HL-60 (cell line): Measurements from ENCODE around the gene MBD3L5.

Experiments used
- GABPA ChIP-seq: IDR thresholded peaks from 2 replicates; pipeline ENCODE4 v1.6.1; 2012; ENCODE audit warnings: low read depth
- POLR2AphosphoS5 ChIP-seq: IDR thresholded peaks from 2 replicates; pipeline ENCODE4 v1.6.1; 2012; ENCODE audit warnings: low read depth
- TF ChIP-seq, protein P1 (sequence below): IDR thresholded peaks from one replicate; pipeline ENCODE4 v1.5.1; 2011; ENCODE audit warnings: low read length, control low read depth, inconsistent platforms; ENCODE audit not compliant: insufficient read depth

DNA sequence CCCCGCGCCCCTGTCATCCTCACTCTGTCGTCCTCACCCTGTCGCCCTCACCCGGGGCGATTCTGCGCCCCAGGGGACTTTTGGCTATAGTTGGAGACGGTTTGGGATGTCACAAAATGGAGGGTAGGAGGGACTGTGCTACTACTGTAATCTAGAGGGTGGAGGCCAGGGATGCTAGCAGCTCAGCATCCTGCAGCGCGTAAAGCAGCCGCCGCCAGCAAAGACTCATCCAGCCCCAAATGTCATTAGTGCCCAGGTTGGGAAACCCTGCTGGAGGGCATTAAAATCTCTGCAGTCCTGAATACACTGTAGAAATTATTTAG is 39.5 kb downstream of the MBD3L5 start:
- TF ChIP-seq, protein P1, sequence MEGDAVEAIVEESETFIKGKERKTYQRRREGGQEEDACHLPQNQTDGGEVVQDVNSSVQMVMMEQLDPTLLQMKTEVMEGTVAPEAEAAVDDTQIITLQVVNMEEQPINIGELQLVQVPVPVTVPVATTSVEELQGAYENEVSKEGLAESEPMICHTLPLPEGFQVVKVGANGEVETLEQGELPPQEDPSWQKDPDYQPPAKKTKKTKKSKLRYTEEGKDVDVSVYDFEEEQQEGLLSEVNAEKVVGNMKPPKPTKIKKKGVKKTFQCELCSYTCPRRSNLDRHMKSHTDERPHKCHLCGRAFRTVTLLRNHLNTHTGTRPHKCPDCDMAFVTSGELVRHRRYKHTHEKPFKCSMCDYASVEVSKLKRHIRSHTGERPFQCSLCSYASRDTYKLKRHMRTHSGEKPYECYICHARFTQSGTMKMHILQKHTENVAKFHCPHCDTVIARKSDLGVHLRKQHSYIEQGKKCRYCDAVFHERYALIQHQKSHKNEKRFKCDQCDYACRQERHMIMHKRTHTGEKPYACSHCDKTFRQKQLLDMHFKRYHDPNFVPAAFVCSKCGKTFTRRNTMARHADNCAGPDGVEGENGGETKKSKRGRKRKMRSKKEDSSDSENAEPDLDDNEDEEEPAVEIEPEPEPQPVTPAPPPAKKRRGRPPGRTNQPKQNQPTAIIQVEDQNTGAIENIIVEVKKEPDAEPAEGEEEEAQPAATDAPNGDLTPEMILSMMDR: no peak
- TF ChIP-seq POLR2AphosphoS5: no peak
- TF ChIP-seq GABPA: no peak
